GM19372 (cell line): ENCODE results near the gene GABRG3.

ENCODE experiments used
- ATAC-seq: cut with Tn5 transposase; IDR thresholded peaks from one replicate; pipeline ENCODE4 v1.9.1; 2021; ENCODE audit warnings: mild to moderate bottlenecking, low read depth, moderate library complexity; ENCODE audit not compliant: unreplicated experiment

GABRG3 gene

DNA sequence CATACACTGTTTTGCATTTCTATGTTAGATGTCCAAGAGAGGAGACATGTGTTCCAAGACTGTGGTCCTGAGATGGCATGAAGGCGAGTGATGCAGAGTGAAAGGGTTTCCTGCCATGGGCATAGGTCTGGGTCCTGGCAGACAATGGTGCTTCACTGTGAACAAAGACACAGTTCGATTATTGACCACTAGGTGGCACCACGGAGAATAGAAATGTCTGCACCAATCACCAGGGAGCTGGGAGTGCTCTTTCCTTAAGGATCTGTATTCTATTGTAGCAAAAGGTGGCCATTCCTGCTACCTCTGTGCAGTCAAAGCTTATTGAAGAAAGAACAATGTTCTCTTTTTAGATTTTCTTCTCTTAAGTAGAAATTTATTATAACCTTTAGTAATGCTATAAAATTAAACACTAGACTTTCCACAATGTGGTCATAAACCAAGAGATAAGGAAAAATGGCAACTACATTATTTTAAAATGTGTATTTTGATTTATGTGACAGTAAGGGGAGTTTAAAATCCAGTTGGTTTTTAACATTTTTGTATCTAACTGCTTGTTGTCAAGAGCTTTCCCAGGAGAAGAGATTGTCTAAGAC, 88.7 kb downstream of the GABRG3 start:
- no peak for ATAC-seq

DNA sequence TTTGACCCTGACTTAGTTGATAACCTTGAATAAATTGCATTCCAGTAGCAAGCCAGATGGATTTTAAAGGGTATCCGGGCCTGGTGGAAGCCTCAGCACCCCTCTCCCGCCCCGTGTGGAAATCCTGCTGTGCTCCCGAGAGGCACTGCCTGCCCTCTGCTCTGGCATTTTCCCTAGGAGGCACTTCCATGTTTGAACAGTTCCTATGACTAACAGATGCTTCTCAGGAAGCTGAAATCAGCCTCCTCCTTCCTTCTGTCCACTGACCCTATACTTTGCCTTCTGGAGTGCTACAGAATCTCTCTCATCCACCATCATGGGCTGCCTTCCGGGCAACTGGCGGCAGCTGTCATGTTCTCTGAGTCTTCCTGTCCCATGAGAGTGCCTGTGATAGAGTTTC, 90.8 kb downstream of the GABRG3 start:
- no peak for ATAC-seq

DNA sequence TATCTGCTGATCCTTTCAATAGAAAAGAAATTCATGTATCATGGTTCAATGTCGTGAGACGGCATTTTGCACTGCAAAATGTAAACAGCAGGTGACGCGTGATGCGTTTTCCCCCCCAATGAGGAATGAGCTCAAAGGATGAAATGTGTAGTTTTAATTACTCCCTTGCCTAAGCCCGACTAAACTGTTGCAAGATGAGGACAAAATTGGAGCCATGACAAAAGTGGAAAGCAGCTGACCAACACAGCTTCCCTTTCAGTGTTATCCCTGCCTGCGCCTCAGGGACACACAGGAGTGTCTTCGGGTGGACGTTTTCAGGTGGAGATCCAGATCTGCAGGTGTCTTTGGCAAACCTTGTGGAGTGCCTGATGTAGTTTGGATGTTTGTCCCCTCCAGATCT, 92.0 kb downstream of the GABRG3 start:
- ATAC-seq, result no peak

DNA sequence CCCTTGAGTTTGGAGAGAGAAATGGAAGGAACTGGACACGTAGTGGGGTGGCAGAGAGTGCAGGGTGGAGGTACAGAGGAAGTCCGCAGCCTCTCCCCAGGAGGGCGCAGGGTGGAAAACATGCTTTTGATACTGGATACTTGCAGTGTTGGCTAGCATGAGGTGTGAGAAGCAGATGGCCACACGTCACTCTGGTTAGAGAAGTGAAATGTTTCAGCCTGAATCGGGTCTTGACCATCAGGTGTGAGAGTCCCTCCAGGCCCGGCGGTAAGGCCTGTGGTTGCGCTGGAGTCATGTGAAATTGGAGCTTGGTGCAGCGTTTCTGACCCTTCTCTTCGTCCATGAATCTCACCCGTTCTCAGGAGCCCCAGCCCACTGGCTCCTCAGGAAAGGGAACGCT, 93.1 kb downstream of the GABRG3 start:
- ATAC-seq, result no peak

DNA sequence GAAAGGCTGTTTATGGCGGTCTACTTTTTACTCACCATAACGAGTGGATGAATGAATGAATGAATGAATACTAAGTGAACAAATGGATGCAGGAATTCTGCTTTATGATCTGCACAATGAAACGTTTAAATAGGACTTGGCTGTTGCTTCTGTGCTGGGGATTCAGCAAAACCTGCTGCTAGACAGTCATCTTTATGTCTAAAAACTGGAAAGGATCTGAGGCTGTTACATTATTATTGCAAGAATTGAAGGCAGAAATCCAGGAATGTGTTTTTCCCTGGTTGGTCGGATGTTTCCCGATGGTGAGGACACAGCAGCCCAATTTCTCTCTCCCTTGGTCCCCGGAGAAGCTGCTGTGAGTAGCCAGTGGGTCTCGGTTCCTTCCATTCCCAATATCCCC, 94.2 kb downstream of the GABRG3 start:
- ATAC-seq, result no peak

DNA sequence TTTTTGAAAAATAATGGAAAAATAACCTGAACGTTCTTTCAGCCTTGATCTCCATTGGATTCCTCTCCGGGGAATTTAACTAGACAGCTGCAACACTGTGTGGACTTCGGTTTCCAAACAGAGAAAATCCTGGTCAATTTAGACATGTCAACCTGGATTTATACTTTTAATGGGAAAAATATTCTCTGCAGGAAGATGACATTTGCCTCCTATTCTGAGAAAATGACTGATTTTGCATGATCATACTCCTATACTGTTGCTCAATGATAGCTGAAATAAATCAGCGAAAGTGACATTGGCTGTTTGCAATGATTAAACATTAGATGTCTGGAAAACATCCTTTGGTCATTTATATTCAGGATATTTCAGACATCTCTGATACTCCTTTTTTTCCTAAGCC, 94.8 kb downstream of the GABRG3 start:
- no peak for ATAC-seq

DNA sequence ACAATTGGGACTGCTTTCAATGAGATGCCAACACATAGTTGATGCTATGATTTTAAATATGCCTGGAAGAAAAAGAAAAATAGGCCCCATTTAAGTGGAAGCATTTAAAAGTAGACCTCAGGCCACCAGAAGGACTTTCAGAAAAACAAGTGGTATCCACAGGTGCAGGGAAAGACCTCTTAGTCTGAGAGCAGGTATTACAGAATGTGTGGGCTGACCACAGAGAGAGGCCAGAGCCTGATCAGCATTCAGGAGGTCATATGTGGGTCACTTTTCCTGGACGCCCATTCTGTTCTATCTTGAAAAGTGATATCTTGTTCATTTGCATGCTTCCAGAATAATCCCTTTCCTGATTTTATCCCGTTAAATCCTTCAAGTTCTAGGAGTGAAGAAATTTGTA, 95.5 kb downstream of the GABRG3 start:
- no peak for ATAC-seq

DNA sequence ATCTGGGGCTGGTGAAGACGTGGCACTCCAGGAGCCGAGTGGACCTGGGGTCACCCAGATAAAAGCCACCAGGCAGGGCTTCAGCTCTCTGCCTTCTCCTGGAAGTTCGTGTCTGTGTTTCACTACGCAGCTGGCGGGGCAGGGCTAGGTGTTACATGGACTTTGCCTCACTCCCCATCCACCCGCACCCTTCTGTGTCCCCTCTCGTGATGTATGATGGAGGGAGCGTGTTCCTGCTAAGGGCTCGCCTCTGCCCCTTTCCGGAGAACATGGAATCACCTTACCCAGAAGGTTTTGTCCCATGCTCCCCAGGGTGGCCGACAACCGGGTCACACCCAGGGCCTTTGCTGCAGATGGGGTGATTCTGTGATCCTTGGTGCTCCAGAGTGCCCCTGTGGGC, 96.2 kb downstream of the GABRG3 start:
- ATAC-seq, result no peak

DNA sequence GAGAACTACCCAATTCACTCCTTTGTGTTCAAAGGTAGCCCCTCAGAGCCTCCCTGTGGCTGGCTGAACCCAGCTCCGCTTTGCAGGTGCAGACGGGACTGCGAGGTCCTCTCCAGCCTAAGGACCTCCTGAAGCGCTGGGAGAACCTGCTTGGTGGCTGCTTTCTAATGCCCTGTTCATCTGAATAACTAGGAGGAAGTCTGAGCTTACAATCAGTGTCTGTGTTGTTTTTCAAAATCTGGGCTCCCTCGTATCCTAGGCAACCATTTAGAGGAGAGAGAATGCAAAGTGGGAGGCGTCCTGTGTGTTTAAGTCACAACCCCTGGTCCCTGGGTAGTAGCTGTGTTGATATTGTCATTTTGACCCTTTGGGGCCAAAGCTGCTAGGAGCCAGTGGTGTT, 99.9 kb downstream of the GABRG3 start:
- ATAC-seq, result no peak

DNA sequence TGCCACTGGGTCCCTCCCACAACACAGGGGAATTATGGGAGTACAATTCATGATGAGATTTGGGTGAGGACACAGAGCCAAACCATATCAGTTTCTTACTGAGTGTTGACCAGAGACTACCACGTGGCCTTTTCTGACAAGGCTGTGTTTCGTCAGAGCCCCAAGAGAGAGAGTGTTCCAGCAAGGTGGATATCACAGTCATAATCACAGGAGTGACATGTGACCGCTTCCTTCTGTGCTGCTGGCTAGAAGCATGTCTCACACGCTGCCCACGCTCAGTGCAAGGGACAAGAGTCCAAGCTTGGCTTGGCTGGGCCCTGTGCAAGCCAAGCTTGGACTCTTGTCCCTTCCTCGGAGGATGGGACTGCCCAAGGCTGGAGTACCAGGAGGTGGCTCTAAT, 103.2 kb downstream of the GABRG3 start:
- no peak for ATAC-seq

DNA sequence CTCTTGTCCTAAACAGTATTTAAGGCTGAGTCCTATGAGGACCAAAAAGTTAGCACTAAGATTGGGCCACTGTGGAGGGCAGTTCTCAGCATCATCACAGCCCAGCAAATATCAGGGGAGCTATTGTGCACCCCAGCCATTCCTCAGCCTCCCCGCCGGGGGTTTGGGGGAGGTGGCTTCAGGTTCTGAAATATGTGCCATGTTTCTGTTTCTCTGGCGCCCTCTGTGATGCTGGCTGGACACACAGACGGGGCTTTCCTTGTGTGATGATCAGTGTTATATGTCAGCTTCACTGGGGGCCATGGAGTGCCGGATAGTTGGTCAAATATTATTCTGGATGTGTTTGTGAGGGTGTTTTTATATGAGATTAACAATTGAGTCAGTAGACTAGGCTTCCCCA, 106.8 kb downstream of the GABRG3 start:
- ATAC-seq, result no peak

DNA sequence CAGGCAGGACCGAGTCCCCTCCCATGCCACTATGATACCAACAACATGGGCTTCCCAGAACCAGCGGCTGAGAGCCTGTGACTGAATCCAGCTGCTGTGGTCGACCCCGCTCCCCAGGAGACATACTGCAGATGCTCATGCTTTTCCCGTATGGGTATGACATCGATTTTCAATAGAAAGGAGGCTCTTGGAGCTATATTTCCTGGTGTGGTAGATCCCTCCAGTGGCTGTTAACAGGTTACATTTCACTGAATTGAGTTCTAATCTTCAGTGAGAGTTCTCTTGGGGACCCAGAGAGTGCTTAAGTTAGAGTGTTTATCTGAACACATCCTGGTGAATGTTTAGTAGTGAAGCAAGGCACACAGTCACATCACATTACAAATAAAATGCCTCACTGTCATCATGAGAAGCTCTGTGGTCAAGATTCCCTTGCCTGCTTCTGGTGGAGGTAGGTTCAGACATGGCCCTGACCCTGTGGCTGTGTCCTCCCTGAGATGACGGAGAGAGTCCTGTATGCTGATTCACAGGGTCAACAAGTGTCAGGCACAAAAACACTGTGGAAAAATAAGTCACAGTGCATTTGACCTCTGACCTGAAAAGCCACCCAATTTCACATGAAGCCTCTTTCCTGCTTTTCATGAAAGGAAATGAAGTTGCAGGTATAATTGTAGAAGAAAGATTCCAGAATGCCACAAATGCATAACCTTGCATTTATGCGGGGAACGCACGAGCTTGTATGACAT, 110.9 kb downstream of the GABRG3 start:
- ATAC-seq, result no peak

DNA sequence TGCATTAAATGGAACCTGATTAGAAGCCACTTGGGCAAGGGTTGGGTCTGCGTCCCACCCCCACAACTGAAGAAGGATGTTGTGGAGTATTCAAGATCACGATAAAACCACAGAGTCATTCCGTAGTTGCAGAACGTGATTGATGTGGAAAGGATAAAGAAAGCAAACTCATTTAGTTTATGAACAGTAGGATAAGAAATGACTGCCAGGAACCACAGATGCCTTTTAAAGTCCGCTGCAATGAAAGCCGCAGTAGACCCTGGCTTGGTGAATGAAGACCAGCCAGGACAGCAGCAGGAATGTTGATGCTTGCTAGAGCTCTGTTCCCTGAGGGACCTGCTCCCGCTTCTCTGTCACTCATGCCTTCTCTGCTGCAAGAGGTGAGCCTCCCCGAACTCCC, 111.5 kb downstream of the GABRG3 start:
- no peak for ATAC-seq

DNA sequence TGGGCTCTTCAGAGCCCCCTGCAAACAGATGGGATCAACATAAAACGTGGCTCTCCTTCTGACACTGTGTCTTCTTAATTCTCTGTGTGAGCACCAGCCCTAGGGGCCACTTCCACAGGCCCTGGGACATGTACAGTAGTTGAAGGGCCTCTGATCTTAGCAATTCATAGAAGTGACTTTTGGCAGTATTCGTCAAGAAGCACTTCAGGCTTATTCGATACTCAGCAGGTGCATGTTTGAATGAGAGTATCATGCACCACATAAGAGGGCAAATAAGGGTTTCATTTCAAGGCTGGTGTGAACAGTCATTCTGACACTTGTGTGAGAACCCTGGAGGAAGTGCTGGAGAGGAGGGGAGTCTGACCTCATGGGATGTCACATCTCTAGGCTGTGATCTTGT, 113.9 kb downstream of the GABRG3 start:
- no peak for ATAC-seq

DNA sequence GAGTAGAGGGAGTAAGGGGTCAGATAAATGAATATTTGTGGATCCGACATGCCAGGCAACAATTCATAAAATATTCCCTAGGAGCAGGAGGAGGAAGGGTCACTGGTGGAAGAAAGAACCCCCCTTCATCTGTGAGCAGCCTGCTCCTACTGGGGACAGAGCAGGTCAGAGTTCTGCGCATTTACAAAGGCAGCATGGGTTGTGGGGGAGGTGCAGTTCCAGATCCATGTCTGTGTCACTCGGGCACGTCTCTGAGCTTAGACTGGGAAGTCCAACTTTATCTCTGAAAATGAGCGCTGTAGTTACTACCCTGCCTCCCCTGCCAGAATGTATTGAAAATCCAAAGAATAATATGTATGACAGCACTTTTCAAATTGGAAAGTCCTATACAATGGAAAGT, 115.2 kb downstream of the GABRG3 start:
- no peak for ATAC-seq

DNA sequence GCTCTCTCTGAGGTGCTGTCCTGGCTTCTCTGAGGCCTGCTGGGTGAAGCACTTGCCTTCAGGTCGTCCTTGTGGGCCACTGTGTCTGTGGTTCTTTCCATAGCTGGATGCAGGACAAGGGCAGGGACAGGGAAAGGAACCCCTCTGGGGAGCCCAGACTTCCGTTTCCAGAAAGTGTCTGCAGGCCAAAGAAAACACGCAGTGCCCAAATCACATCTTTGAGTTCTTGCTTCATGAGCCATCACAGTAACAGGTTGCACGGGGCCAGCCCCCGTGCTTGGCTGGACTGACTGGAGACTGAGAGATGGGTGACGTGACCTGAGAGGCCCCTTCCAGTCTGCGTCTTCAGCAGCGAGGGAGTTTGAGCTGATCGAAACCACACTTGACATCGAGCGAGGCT, 115.8 kb downstream of the GABRG3 start:
- no peak for ATAC-seq

DNA sequence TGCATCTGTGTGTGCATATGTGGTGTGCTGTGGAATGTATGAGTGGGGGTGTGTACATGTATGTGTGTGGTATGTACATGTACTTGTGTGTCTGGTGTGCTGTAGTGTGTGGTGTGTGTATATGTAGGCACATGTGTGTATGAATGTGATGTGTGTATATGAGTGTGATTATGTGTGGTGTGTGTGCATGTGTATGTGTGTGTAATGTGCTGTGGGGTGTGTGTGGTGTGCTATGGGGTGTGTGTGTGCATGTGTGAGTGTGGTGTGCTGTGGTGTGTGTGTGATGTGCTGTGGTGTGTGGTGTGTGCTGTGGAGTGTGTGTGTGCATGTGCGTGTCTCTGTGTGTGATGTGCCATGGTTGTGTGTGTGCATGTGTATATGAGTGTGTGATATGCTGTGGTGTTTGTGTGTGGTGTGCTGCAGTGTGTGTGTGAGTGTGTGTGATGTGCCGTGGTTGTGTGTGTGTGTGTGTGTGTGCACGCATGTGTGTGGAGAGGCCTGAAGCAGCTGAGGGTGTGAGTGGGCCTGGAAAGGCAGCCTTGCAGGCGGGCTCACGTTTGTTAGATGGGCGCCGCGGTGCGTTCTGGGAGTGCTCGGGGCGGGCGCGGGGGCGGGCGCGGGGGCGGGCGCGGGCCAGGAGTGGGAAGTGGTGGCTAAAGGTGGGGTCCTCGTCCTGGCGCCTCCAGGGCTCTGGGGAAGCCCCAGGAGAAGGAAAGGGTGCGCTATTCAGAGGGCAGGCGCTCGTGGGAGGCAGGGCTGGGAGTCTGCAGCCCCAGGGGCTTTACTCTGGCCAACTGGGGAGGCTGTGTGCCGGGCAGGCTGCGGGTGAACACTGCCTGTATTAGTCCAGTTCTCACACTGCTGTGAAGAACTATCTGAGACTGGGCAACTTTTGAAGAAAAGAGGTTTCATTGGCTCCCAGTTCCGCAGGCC, 116.9 kb downstream of the GABRG3 start:
- no peak for ATAC-seq

DNA sequence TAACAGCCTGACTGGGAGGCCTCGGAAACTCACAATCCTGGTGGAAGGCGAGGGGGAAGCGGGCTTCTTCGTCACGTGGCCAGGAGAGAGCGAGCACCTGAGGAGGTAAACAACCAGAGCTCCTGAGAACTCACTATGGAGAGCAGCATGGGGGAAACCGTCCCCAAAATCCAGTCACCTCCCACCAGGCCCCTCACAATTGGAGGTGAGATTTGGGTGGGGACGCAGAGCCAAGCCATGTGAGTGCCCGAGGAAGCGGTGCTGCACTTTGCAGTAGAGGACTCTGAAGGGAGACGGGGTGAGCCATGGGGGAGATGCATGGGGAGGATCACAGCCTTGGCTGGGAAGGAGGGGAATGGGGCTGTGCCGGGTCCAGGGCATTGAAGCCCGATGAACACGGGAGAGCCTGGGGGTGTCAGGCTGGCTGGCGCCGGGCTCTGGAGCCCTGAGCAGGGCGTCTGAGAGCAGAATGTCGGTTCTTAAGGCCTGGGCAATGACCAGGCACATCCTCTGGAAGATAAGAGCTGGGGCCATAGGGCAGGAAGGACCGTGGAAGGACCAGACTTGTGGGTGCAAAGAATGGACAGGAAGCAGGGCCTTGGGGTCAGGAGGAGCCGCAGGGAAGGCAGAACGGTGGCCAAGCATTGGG, 117.7 kb downstream of the GABRG3 start:
- ATAC-seq, result no peak

DNA sequence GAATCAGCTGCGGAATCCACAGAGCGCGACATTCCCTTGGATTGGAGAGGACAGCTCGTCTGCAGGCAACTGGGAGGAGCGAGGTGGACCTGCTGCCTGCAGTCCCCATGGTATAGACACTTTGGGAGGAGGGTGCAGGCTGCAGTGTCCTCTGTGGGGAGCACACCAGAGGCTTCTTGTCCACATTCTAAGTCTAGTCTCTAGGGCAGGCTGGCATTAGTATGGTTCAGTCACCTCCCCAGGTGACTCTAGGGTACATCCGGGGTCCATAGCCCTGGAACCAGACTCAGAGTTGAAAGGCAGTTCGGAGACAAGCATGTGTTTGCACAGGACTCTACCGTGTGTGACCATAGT, 118.2 kb downstream of the GABRG3 start:
- no peak for ATAC-seq

DNA sequence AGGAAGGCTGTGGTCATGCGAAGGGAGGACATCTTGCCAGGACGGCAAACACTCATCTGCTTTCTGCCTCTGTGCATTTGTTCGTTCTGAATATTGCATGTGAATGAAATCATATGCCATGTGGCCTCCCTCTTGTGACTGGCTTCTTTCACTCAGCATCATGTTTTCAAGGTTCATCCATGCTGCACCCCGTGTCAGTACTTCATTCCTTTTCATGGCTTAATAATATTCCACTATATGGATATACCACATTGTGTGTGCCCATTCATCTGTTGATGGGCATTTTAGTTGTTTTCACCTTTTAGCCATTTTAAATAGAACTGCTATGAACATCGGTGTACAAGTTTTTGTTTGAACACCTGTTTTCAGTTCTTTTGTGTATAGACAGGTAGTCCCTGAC, 118.7 kb downstream of the GABRG3 start:
- no peak for ATAC-seq

DNA sequence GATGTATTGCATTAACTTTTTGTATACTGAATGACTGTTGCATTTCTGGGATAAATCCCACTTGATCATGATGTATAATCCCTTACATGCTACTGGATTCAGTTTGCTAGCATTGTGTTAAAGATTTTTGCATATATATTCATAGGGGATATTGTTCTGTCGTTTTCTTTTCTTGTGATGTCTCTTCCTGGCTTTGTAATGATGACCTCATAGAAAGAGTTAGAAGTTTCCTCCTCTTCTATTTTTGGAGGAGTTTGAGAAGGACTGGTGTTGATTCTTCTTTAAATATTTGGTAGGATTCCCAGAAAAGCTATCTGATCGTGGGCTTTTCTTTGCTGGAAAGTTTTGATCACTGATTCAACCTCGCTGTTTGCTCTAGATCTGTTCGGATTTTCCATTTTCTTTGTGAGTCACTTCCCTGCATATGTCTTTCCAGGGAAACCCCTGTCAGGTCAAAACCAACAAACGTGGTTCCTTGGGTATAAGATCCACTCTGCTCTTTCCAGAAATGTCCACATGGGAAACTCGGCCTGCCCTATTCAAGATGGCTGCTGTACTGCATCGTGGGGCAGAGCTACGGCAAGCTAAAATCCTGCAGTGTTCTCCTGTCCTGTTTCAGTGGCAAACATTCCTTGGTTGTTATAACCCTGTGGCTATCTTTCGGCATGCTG, 120.4 kb downstream of the GABRG3 start:
- no peak for ATAC-seq
